ENCODE measurements around the gene HCRTR2.

Gene HCRTR2

DNA sequence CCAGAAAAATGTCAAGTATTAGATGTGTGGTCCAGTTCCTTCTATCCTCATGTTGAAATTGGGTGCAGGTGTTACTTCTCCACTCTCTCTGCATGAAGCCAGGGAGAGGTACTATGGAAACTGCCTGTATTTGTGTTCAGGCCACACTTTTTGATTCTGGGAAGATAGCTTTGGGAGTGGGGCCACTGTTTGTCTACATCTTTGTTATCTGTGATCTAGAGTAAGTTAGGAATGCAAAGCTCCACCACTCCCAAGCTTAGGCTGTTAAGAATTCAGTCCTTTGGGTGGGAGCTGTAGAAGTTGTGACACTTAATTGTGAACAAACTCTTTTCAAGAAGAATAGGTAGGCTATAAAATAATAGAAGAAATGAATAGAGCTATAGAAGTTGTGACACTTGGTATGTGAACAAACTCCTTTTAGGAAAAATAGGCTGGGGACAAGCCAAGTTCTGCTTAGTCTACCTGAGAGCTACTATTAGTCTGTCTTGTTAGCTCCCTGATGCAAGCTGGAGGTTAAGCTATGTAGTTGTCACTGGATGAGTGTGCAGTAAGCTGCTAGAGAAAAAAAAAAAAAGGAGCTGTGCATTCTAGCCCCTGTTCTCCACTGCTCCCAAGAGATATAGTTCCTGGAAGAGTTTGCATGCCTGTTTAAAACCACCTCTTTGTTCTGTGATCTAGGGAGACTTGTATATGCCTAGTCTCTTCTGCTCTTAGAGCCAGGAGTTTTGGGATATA is 145.8 kb downstream of the HCRTR2 start:
- Histone ChIP-seq H3K36me3 (ENCODE audit: control insufficient read depth in 2 of 2, insufficient read depth in 2 of 2, low read length in 2 of 2) (no peaks in the 10 kb centered on the region), H3K4me3 (ENCODE audit: low read length in 2 of 2) (no peak overlapping the region), H3K27me3 (ENCODE audit: control insufficient read depth in 2 of 2, insufficient read depth in 2 of 2, low read length in 2 of 2) (no peaks in the 10 kb centered on the region), H3K9me3 (ENCODE audit: control insufficient read depth in 2 of 2, low read length in 2 of 2) (no peaks in the 10 kb centered on the region), H3K9ac (ENCODE audit: low read depth in 1 of 2, low read length in 2 of 2) (no peak overlapping the region), H3K4me1 (ENCODE audit: control insufficient read depth in 2 of 2, insufficient read depth in 2 of 2, low read length in 2 of 2) (no peaks in the 10 kb centered on the region), H3K27ac (ENCODE audit: low read depth in 2 of 2, low read length in 2 of 2) (no peak overlapping the region)

- Histone ChIP-seq H3K36me3 (ENCODE audit: control insufficient read depth in 2 of 2, insufficient read depth in 2 of 2, low read length in 2 of 2) (no peaks in the 10 kb centered on the region), H3K27me3 (ENCODE audit: control insufficient read depth in 2 of 2, insufficient read depth in 2 of 2, low read length in 2 of 2) (no peaks in the 10 kb centered on the region), H3K9me3 (ENCODE audit: control insufficient read depth in 2 of 2, low read length in 2 of 2) (no peaks in the 10 kb centered on the region), H3K4me1 (ENCODE audit: control insufficient read depth in 2 of 2, insufficient read depth in 2 of 2, low read length in 2 of 2) (no peaks in the 10 kb centered on the region), H3K27ac (ENCODE audit: low read depth in 2 of 2, low read length in 2 of 2) (no peak overlapping the region), H3K9ac (ENCODE audit: low read depth in 1 of 2, low read length in 2 of 2) (no peak overlapping the region), H3K4me3 (ENCODE audit: low read length in 2 of 2) (no peak overlapping the region)
Measured at GRCh38 chr6:55320696-55321086, 146.4 kb downstream of the HCRTR2 start.

- H3K4me3 ChIP-seq (ENCODE audit: low read length in 2 of 2) = no peak within 1 kb of the TSS
- no peak within 1 kb of the TSS for H3K9ac ChIP-seq (ENCODE audit: low read depth in 1 of 2, low read length in 2 of 2)
- H3K9me3 ChIP-seq (ENCODE audit: control insufficient read depth in 2 of 2, low read length in 2 of 2) = no peaks in the 10 kb centered on the region
- no peaks in the 10 kb centered on the region for H3K27me3 ChIP-seq (ENCODE audit: control insufficient read depth in 2 of 2, insufficient read depth in 2 of 2, low read length in 2 of 2)
- H3K27ac ChIP-seq (ENCODE audit: low read depth in 2 of 2, low read length in 2 of 2) = no peak within 1 kb of the TSS
- no peaks in the 10 kb centered on the region for H3K36me3 ChIP-seq (ENCODE audit: control insufficient read depth in 2 of 2, insufficient read depth in 2 of 2, low read length in 2 of 2)
- H3K4me1 ChIP-seq (ENCODE audit: control insufficient read depth in 2 of 2, insufficient read depth in 2 of 2, low read length in 2 of 2) = no peaks in the 10 kb centered on the region
Measured at GRCh38 chr6:55327169-55327568, 152.9 kb downstream of the HCRTR2 start, which contains the start of gene GFRAL. GFRAL (plus strand) TSS chr6:55327469; CDS start chr6:55327555, 86 bp downstream.
